SU-DHL-6 (cell line): ENCODE results near the gene PRR5.

Experiments
- EZH2phosphoT487 ChIP-seq: fragments of 200-600 bp; sonication (generic), shearing (Covaris generic); conservative IDR thresholded peaks from 2 replicates; pipeline ENCODE4 v1.6.1; 2018; ENCODE audit warnings: mild to moderate bottlenecking, antibody characterized with exemption, low read length, moderate library complexity, mixed read lengths
- TF ChIP-seq, protein P1 (sequence below): fragments of 200-600 bp; sonication (generic); IDR thresholded peaks from one replicate; pipeline ENCODE4 v1.5.1; 2017; ENCODE audit warnings: antibody characterized with exemption, mild to moderate bottlenecking, low read length, moderate library complexity; ENCODE audit not compliant: insufficient read depth, poor library complexity, severe bottlenecking

DNA sequence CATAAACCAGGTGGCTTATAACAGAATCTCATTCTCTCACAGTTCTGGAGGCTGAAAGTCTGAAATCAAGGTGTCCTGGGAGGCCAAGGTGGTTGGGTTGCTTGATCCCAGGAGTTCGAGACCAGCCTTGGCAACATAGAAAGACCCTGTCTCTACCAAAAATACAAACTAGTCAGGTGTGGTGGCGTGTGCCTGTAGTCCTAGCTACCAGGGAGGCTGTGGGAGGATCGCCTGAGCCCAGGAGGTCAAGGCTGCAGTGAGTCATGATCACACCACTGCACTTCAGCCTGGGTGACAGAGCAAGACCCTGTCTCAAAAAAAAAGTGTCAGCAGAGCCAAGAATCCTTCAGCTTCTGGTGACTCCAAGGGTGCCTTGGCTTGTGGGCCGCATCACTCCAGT lies 8.9 kb upstream of the PRR5 start:
- TF ChIP-seq, protein P1, sequence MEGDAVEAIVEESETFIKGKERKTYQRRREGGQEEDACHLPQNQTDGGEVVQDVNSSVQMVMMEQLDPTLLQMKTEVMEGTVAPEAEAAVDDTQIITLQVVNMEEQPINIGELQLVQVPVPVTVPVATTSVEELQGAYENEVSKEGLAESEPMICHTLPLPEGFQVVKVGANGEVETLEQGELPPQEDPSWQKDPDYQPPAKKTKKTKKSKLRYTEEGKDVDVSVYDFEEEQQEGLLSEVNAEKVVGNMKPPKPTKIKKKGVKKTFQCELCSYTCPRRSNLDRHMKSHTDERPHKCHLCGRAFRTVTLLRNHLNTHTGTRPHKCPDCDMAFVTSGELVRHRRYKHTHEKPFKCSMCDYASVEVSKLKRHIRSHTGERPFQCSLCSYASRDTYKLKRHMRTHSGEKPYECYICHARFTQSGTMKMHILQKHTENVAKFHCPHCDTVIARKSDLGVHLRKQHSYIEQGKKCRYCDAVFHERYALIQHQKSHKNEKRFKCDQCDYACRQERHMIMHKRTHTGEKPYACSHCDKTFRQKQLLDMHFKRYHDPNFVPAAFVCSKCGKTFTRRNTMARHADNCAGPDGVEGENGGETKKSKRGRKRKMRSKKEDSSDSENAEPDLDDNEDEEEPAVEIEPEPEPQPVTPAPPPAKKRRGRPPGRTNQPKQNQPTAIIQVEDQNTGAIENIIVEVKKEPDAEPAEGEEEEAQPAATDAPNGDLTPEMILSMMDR, result no peak
- TF ChIP-seq EZH2phosphoT487, result no peak
